T-helper 2 cell treated with Interferon-gamma antibody and Interleukin-4, amounts not matched to agents 5 μg/mL and 100 μg/mL, for 36 hours (primary cell): ENCODE measurements around the gene C1orf141.

Experiments
- DNase-seq: peaks from one replicate; pipeline ENCODE4 v3.0.0; 2021; ENCODE audit warnings: low spot score
- H3K27ac Mint-ChIP-seq: one replicate; pipeline ENCODE4 v1.8.0; 2021; ENCODE audit warnings: mild to moderate bottlenecking, mixed read lengths
- H3K27me3 Mint-ChIP-seq: one replicate; pipeline ENCODE4 v1.8.0; 2021; ENCODE audit warnings: low read depth, mixed read lengths
- H3K36me3 Mint-ChIP-seq: one replicate; pipeline ENCODE4 v1.8.0; 2021; ENCODE audit warnings: low read depth, mixed read lengths
- H3K4me1 Mint-ChIP-seq: one replicate; pipeline ENCODE4 v1.8.0; 2021; ENCODE audit warnings: low read depth, mixed read lengths
- H3K4me3 Mint-ChIP-seq: one replicate; pipeline ENCODE4 v1.8.0; 2022; ENCODE audit warnings: mild to moderate bottlenecking, moderate library complexity, mixed read lengths
- H3K9me3 Mint-ChIP-seq: one replicate; pipeline ENCODE4 v1.8.0; 2021; ENCODE audit warnings: mixed read lengths

The C1orf141 gene

GRCh38 chr1:67134695-67135094 lies at the start of gene C1orf141:
Gene C1orf141, minus strand, starts transcription at chr1:67134970. Its CDS starts 7,730 bp downstream, at chr1:67127240.
- no peak for DNase-seq
- Mint-ChIP-seq H3K36me3 (no peaks in the 10 kb centered on the region), H3K9me3 (no peaks in the 10 kb centered on the region), H3K4me1 (peaks cover 10% of the 10 kb centered on the region), H3K4me3 (peak within 1 kb of the TSS; percentile 67), H3K27ac (no peak within 1 kb of the TSS), H3K27me3 (peaks cover 7% of the 10 kb centered on the region)

GRCh38 chr1:67175530-67176087 lies 40.8 kb upstream of the C1orf141 start:
- no peak for DNase-seq
- Mint-ChIP-seq H3K27ac (no peak overlapping the region), H3K4me1 (peaks cover 43% of the 10 kb centered on the region), H3K27me3 (peaks cover 11% of the 10 kb centered on the region), H3K9me3 (no peaks in the 10 kb centered on the region), H3K4me3 (no peak overlapping the region), H3K36me3 (peaks cover 5% of the 10 kb centered on the region)

GRCh38 chr1:67174716-67175284 lies 40.0 kb upstream of the C1orf141 start:
- Mint-ChIP-seq H3K4me3 (no peak overlapping the region), H3K4me1 (peaks cover 48% of the 10 kb centered on the region), H3K9me3 (no peaks in the 10 kb centered on the region), H3K27me3 (peaks cover 11% of the 10 kb centered on the region), H3K27ac (no peak overlapping the region), H3K36me3 (peaks cover 5% of the 10 kb centered on the region)
- DNase-seq: no peak

GRCh38 chr1:67173988-67174387 lies 39.2 kb upstream of the C1orf141 start:
- DNase-seq: no peak
- H3K4me3 Mint-ChIP-seq: no peak overlapping the region
- H3K4me1 Mint-ChIP-seq: peaks cover 49% of the 10 kb centered on the region
- peaks cover 5% of the 10 kb centered on the region for H3K36me3 Mint-ChIP-seq
- no peaks in the 10 kb centered on the region for H3K9me3 Mint-ChIP-seq
- no peak overlapping the region for H3K27ac Mint-ChIP-seq
- peaks cover 9% of the 10 kb centered on the region for H3K27me3 Mint-ChIP-seq

- H3K27ac Mint-ChIP-seq: peak overlapping the region; percentile 86
- DNase-seq: no peak
- H3K27me3 Mint-ChIP-seq: peaks cover 12% of the 10 kb centered on the region
- H3K9me3 Mint-ChIP-seq: no peaks in the 10 kb centered on the region
- peaks cover 56% of the 10 kb centered on the region for H3K4me1 Mint-ChIP-seq
- H3K4me3 Mint-ChIP-seq: peak overlapping the region; percentile 75
- H3K36me3 Mint-ChIP-seq: peaks cover 6% of the 10 kb centered on the region
These were observed 37.2 kb upstream of the C1orf141 start for GRCh38 chr1:67171978-67172377.

GRCh38 chr1:67171574-67171955 lies 36.8 kb upstream of the C1orf141 start:
- Mint-ChIP-seq H3K27me3 (peaks cover 12% of the 10 kb centered on the region), H3K4me1 (peaks cover 56% of the 10 kb centered on the region), H3K9me3 (no peaks in the 10 kb centered on the region), H3K4me3 (peak overlapping the region; percentile 75), H3K27ac (peak overlapping the region; percentile 86), H3K36me3 (peaks cover 6% of the 10 kb centered on the region)
- no peak for DNase-seq

- Mint-ChIP-seq H3K4me3 (peak overlapping the region; percentile 75), H3K4me1 (peaks cover 60% of the 10 kb centered on the region), H3K27me3 (peaks cover 12% of the 10 kb centered on the region), H3K27ac (peak overlapping the region; percentile 86), H3K36me3 (peaks cover 6% of the 10 kb centered on the region), H3K9me3 (no peaks in the 10 kb centered on the region)
- DNase-seq: no peak
These were observed 36.2 kb upstream of the C1orf141 start for GRCh38 chr1:67170751-67171573.

- Mint-ChIP-seq H3K27ac (no peak overlapping the region), H3K9me3 (peaks cover 8% of the 10 kb centered on the region), H3K4me1 (peaks cover 56% of the 10 kb centered on the region)
These were observed 35.2 kb upstream of the C1orf141 start for GRCh38 chr1:67169932-67170331.

GRCh38 chr1:67169496-67169895 lies 34.7 kb upstream of the C1orf141 start:
- Mint-ChIP-seq H3K4me1 (peaks cover 55% of the 10 kb centered on the region), H3K9me3 (peaks cover 12% of the 10 kb centered on the region), H3K4me3 (no peak overlapping the region), H3K27me3 (peaks cover 13% of the 10 kb centered on the region), H3K27ac (no peak overlapping the region), H3K36me3 (peaks cover 3% of the 10 kb centered on the region)
- DNase-seq: no peak

More at GRCh38 chr1:67169932-67170331, 35.2 kb upstream of the C1orf141 start:
- Mint-ChIP-seq H3K27me3 (peaks cover 14% of the 10 kb centered on the region), H3K4me3 (no peak overlapping the region), H3K36me3 (peaks cover 3% of the 10 kb centered on the region)
- no peak for DNase-seq

- Mint-ChIP-seq H3K9me3 (peaks cover 12% of the 10 kb centered on the region), H3K36me3 (peaks cover 1% of the 10 kb centered on the region), H3K27me3 (peaks cover 8% of the 10 kb centered on the region), H3K4me3 (no peak within 1 kb of the TSS), H3K4me1 (peaks cover 50% of the 10 kb centered on the region), H3K27ac (peak within 1 kb of the TSS; percentile 42)
- DNase-seq: peak; percentile 72
These were observed 31.4 kb upstream of the C1orf141 start, which contains the start of gene IL23R for GRCh38 chr1:67166196-67166595. Gene IL23R, plus strand, starts transcription at chr1:67166454. Its CDS starts 1,667 bp downstream, at chr1:67168121.

- H3K27ac Mint-ChIP-seq: no peak overlapping the region
- H3K4me1 Mint-ChIP-seq: peaks cover 44% of the 10 kb centered on the region
- H3K9me3 Mint-ChIP-seq: peaks cover 12% of the 10 kb centered on the region
- H3K4me3 Mint-ChIP-seq: no peak overlapping the region
- H3K36me3 Mint-ChIP-seq: peaks cover 1% of the 10 kb centered on the region
- H3K27me3 Mint-ChIP-seq: peaks cover 8% of the 10 kb centered on the region
- no peak for DNase-seq
These were observed 30.8 kb upstream of the C1orf141 start for GRCh38 chr1:67165468-67166041.

GRCh38 chr1:67162954-67163353 lies 28.2 kb upstream of the C1orf141 start:
- Mint-ChIP-seq H3K27me3 (peaks cover 6% of the 10 kb centered on the region), H3K4me3 (peak overlapping the region; percentile 41), H3K27ac (peak overlapping the region; percentile 13), H3K9me3 (peaks cover 16% of the 10 kb centered on the region), H3K36me3 (peaks cover 2% of the 10 kb centered on the region), H3K4me1 (peaks cover 38% of the 10 kb centered on the region)
- DNase-seq: peak; percentile 77

GRCh38 chr1:67159233-67159632 lies 24.5 kb upstream of the C1orf141 start:
- Mint-ChIP-seq H3K9me3 (peaks cover 3% of the 10 kb centered on the region), H3K36me3 (peaks cover 2% of the 10 kb centered on the region), H3K4me3 (no peak overlapping the region), H3K27me3 (peaks cover 8% of the 10 kb centered on the region), H3K4me1 (peaks cover 23% of the 10 kb centered on the region), H3K27ac (peak overlapping the region; percentile 9)
- peak; percentile 52 for DNase-seq

GRCh38 chr1:67158401-67158800 lies 23.6 kb upstream of the C1orf141 start:
- Mint-ChIP-seq H3K4me1 (peaks cover 15% of the 10 kb centered on the region), H3K36me3 (peaks cover 2% of the 10 kb centered on the region), H3K9me3 (peaks cover 3% of the 10 kb centered on the region), H3K27me3 (peaks cover 12% of the 10 kb centered on the region), H3K4me3 (no peak overlapping the region), H3K27ac (no peak overlapping the region)
- DNase-seq: no peak
